HepG2 (cell line): ENCODE results near the gene DSTN. TPM values are rescaled to one million over a fixed set of nuclear protein-coding genes. Genes with fewer than 3 reads are reported as not detected.
A peak's percentile ranks its signal among the peaks of the same experiment; 100 is the strongest.

ENCODE experiments used
- BRCA1 ChIP-seq: sonication (generic); formaldehyde crosslinking; IDR thresholded peaks from 2 replicates; pipeline ENCODE4 v1.4.0; 2020; ENCODE audit warnings: missing genetic modification reagents
- CBX5 ChIP-seq: sonication (generic); formaldehyde crosslinking; IDR thresholded peaks from 2 replicates; pipeline ENCODE4 v1.4.0; 2020; ENCODE audit warnings: missing genetic modification reagents, borderline replicate concordance
- ELF3 ChIP-seq: IDR thresholded peaks from 2 replicates; pipeline ENCODE4 v1.6.1; 2016; ENCODE audit warnings: missing genetic modification reagents, missing compliant biosample characterization
- GATAD2A ChIP-seq: IDR thresholded peaks from 2 replicates; pipeline ENCODE4 v1.6.1; 2016
- KDM4B ChIP-seq: sonication (generic); formaldehyde crosslinking; IDR thresholded peaks from 2 replicates; pipeline ENCODE4 v1.4.0; 2020; ENCODE audit warnings: missing genetic modification reagents
- MED8 ChIP-seq: sonication (generic); formaldehyde crosslinking; IDR thresholded peaks from 2 replicates; pipeline ENCODE4 v1.8.1; 2023; ENCODE audit warnings: mild to moderate bottlenecking, missing genetic modification reagents; ENCODE audit not compliant: insufficient replicate concordance
- NFKBIZ ChIP-seq: IDR thresholded peaks from 2 replicates; pipeline ENCODE4 v1.6.1; 2018; ENCODE audit warnings: missing genetic modification reagents, missing compliant biosample characterization
- NR2F1 ChIP-seq, 2 experiments: fragments of 450-650 bp in 1 of 2; formaldehyde crosslinking in 1 of 2; IDR thresholded peaks; 2 replicates each; pipeline versions ENCODE4 v1.5.0 to v1.6.1; 2016 to 2020; ENCODE audit warnings: mild to moderate bottlenecking in 1 of 2, missing compliant biosample characterization in 1 of 2, missing genetic modification reagents in 1 of 2, moderate library complexity in 1 of 2
- PAWR ChIP-seq: sonication (generic); formaldehyde crosslinking; IDR thresholded peaks from 2 replicates; pipeline ENCODE4 v1.4.0; 2020; ENCODE audit warnings: missing genetic modification reagents, mild to moderate bottlenecking, borderline replicate concordance
- PRPF4 ChIP-seq: fragments of 200-400 bp; formaldehyde crosslinking; IDR thresholded peaks from 2 replicates; pipeline ENCODE4 v1.6.1; 2016; ENCODE audit warnings: low read length, low read depth; ENCODE audit not compliant: poor library complexity, severe bottlenecking
- SCMH1 ChIP-seq: sonication (generic); formaldehyde crosslinking; IDR thresholded peaks from 2 replicates; pipeline ENCODE4 v1.9.0; 2021; ENCODE audit warnings: missing genetic modification reagents, mild to moderate bottlenecking, borderline replicate concordance
- SMYD3 ChIP-seq: sonication (generic); formaldehyde crosslinking; IDR thresholded peaks from 2 replicates; pipeline ENCODE4 v1.8.1; 2023; ENCODE audit warnings: mild to moderate bottlenecking, missing genetic modification reagents
- SNAPC4 ChIP-seq: sonication (generic); formaldehyde crosslinking; IDR thresholded peaks from 2 replicates; pipeline ENCODE4 v1.4.0; 2020; ENCODE audit warnings: mild to moderate bottlenecking, missing genetic modification reagents
- TEAD2 ChIP-seq: sonication (generic); formaldehyde crosslinking; IDR thresholded peaks from 2 replicates; pipeline ENCODE4 v1.9.0; 2021; ENCODE audit warnings: missing genetic modification reagents
- ZBTB34 ChIP-seq: sonication (generic); formaldehyde crosslinking; IDR thresholded peaks from 2 replicates; pipeline ENCODE4 v1.8.0; 2022; ENCODE audit warnings: mild to moderate bottlenecking, missing genetic modification reagents
- ZBTB38 ChIP-seq: sonication (generic); formaldehyde crosslinking; IDR thresholded peaks from 2 replicates; pipeline ENCODE4 v1.5.1; 2020; ENCODE audit warnings: mild to moderate bottlenecking, missing genetic modification reagents
- ZNF205 ChIP-seq: IDR thresholded peaks from 2 replicates; pipeline ENCODE4 v1.6.1; 2018; ENCODE audit warnings: missing biosample characterization, missing genetic modification reagents
- ZNF274 ChIP-seq: sonication (generic); formaldehyde crosslinking; IDR thresholded peaks from 2 replicates; pipeline ENCODE4 v1.5.1; 2020; ENCODE audit warnings: mild to moderate bottlenecking, missing genetic modification reagents
- ZNF292 ChIP-seq: sonication (generic); formaldehyde crosslinking; IDR thresholded peaks from 2 replicates; pipeline ENCODE4 v1.8.1; 2022; ENCODE audit warnings: mild to moderate bottlenecking, low read depth, missing genetic modification reagents, borderline replicate concordance
- ZNF776 ChIP-seq: sonication (generic); formaldehyde crosslinking; IDR thresholded peaks from 2 replicates; pipeline ENCODE4 v1.4.0; 2020; ENCODE audit warnings: mild to moderate bottlenecking, missing genetic modification reagents
- ZNF777 ChIP-seq: sonication (generic); formaldehyde crosslinking; IDR thresholded peaks from 2 replicates; pipeline ENCODE4 v1.4.0; 2020; ENCODE audit warnings: missing genetic modification reagents
- polyA plus RNA-seq, 8 experiments: library from polyadenylated mRNA; depleted of rRNA in 3 of 8; stranded (reverse) in 7 of 8; unstranded in 1 of 8; fragments of >200 nt; fragmentation: Illumina TruSeq in 4 of 8; extraction: Trizol in 4 of 8; gene quantifications; 2 replicates each; pipeline versions ENCODE4 v1.2.1 to v1.2.3, GENCODE V29; 2011 to 2016; ENCODE audit warnings: low read depth in 4 of 8, missing spikeins in 1 of 8, mixed read lengths in 1 of 8; ENCODE audit not compliant: insufficient read depth in 1 of 8
- total RNA-seq, 5 experiments: library from RNA; depleted of rRNA; stranded (reverse); fragments of >200 nt; fragmentation: Illumina TruSeq; extraction: Trizol; gene quantifications; 2 replicates each; pipeline ENCODE4 v1.2.3, GENCODE V29; 2016; ENCODE audit warnings: low read depth in 1 of 5
- TF ChIP-seq, protein P1 (sequence below): sonication (generic); formaldehyde crosslinking; conservative IDR thresholded peaks from 2 replicates; pipeline ENCODE4 v1.8.0; 2022; ENCODE audit warnings: missing genetic modification reagents
- TF ChIP-seq, protein P2 (sequence below): IDR thresholded peaks from 2 replicates; pipeline ENCODE4 v1.6.1; 2012; ENCODE audit warnings: inconsistent platforms

The DSTN gene
- total and polyA plus RNA-seq, 2 of the 13 experiments (the other 11 are each of a cell fraction or from before 2014, with no cell fraction given) = 27.6 to 106 TPM

DNA sequence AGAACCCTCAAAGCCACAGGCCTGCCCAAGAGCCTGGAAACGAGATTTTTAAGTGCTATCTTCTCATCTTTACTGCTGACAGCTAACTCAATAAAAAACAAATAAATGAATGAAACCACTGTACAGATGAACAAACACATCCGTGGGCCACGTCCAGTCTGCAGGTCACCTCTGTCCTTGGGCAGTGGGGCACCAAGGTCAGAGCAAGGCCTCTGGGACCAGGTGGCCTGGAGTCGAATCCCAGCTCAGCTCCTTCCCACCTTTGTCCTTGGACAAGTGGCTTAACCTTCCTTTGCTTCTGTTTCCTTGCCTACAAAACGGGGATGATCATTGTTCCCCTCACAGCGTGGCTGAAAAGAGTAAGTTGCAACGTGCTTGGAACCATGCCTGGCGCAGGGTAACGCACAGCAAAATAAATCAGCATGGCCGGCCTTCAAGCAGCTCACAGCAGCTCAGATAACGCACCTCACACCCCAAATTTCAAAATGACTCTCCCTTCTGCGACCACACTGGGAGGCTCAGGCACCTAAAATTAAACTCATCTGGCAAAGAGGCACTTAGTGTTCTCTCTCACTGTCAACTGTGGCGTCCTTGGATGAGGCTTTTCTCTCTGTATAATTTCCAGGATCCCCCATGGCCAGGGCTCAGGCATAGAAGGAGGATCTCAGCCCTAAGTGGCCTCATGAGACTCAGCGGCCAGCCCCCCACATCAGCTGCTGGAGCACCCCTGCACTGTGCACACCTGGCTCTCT lies 76.5 kb downstream of the DSTN start (continued):
- TF ChIP-seq MED8 (CRISPR knock-in tag) (no peak), ZNF205 (CRISPR knock-in tag) (no peak), ELF3 (no peak), TEAD2 (CRISPR knock-in tag) (no peak), CBX5 (CRISPR knock-in tag) (0 out of 2 replicates have a peak, but pooled peaks have one; percentile 20), SCMH1 (CRISPR knock-in tag) (no peak), KDM4B (CRISPR knock-in tag) (no peak), ZBTB34 (no peak), BRCA1 (CRISPR knock-in tag) (no peak), ZNF292 (CRISPR knock-in tag) (no peak), SMYD3 (CRISPR knock-in tag) (no peak), PRPF4 (no peak), ZNF274 (CRISPR knock-in tag) (no peak), NFKBIZ (CRISPR knock-in tag) (0 out of 2 replicates have a peak, but pooled peaks have one; percentile 34), GATAD2A (CRISPR knock-in tag) (peak; percentile 64; the same call in 1 of the 2 replicates), SNAPC4 (CRISPR knock-in tag) (no peak), NR2F1 (CRISPR knock-in tag; IDR thresholded peaks at IDR 0.05) (no peak), ZNF777 (no peak; the same call in none of the 2 replicates), ZBTB38 (CRISPR knock-in tag) (peak; percentile 77), PAWR (CRISPR knock-in tag) (no peak), ZNF776 (CRISPR knock-in tag) (no peak)
- TF ChIP-seq, protein P1, sequence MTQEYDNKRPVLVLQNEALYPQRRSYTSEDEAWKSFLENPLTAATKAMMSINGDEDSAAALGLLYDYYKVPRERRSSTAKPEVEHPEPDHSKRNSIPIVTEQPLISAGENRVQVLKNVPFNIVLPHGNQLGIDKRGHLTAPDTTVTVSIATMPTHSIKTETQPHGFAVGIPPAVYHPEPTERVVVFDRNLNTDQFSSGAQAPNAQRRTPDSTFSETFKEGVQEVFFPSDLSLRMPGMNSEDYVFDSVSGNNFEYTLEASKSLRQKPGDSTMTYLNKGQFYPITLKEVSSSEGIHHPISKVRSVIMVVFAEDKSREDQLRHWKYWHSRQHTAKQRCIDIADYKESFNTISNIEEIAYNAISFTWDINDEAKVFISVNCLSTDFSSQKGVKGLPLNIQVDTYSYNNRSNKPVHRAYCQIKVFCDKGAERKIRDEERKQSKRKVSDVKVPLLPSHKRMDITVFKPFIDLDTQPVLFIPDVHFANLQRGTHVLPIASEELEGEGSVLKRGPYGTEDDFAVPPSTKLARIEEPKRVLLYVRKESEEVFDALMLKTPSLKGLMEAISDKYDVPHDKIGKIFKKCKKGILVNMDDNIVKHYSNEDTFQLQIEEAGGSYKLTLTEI (CRISPR knock-in tag) = no peak
- TF ChIP-seq, protein P2, sequence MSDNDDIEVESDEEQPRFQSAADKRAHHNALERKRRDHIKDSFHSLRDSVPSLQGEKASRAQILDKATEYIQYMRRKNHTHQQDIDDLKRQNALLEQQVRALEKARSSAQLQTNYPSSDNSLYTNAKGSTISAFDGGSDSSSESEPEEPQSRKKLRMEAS = no peak
